NCI-H2227 (cell line): ENCODE data around the gene RNF11.
"Not testable (repeated sequence)": the region's sequence is repeated elsewhere in the genome, so short reads cannot be mapped to it uniquely, and the experiment has no call there.

Source experiments
- DNase-seq: peaks from one replicate; lab custom pipeline; 2025; ENCODE audit not compliant: unreplicated experiment; lab: John Stamatoyannopoulos, UW

The RNF11 gene

GRCh38 chr1:51227231-51227960, 8.7 kb upstream of the RNF11 start:
- not testable (repeated sequence) for DNase-seq

- not testable (repeated sequence) for DNase-seq
Measured at GRCh38 chr1:51228471-51228870, 7.6 kb upstream of the RNF11 start.

GRCh38 chr1:51230501-51231078, 5.5 kb upstream of the RNF11 start:
- DNase-seq: no peak

GRCh38 chr1:51231120-51231519, 5.0 kb upstream of the RNF11 start:
- DNase-seq: no peak

GRCh38 chr1:51231896-51232295, 4.2 kb upstream of the RNF11 start:
- DNase-seq: no peak

GRCh38 chr1:51234236-51234635, 1.8 kb upstream of the RNF11 start:
- DNase-seq: not testable (repeated sequence)

GRCh38 chr1:51234721-51235425, 1.2 kb upstream of the RNF11 start:
- peak; percentile 47 for DNase-seq

- peak; percentile 56 for DNase-seq
Measured at GRCh38 chr1:51236531-51237350, 668 bp downstream of the RNF11 start.

GRCh38 chr1:51237351-51238033, 1.4 kb downstream of the RNF11 start:
- DNase-seq: no peak

GRCh38 chr1:51238034-51238403, 1.9 kb downstream of the RNF11 start:
- no peak for DNase-seq

GRCh38 chr1:51240084-51240483, 4.0 kb downstream of the RNF11 start:
- DNase-seq: no peak

- no peak for DNase-seq
Measured at GRCh38 chr1:51241119-51241518, 5.0 kb downstream of the RNF11 start.

- no peak for DNase-seq
Measured at GRCh38 chr1:51242546-51242945, 6.5 kb downstream of the RNF11 start.

GRCh38 chr1:51247022-51247421, 10.9 kb downstream of the RNF11 start:
- DNase-seq: no peak

GRCh38 chr1:51247499-51247898, 11.4 kb downstream of the RNF11 start:
- no peak for DNase-seq

GRCh38 chr1:51249445-51249844, 13.4 kb downstream of the RNF11 start:
- DNase-seq: no peak

GRCh38 chr1:51250729-51251128, 14.7 kb downstream of the RNF11 start:
- not testable (repeated sequence) for DNase-seq

- not testable (repeated sequence) for DNase-seq
Measured at GRCh38 chr1:51251165-51251564, 15.1 kb downstream of the RNF11 start.

GRCh38 chr1:51252366-51252765, 16.3 kb downstream of the RNF11 start:
- DNase-seq: no peak

GRCh38 chr1:51253691-51254090, 17.6 kb downstream of the RNF11 start:
- no peak for DNase-seq

GRCh38 chr1:51255331-51255730, 19.3 kb downstream of the RNF11 start:
- DNase-seq: no peak
